K562 (cell line): ENCODE data around the gene MRPL2. TPM values are rescaled to one million over a fixed set of nuclear protein-coding genes. Genes with fewer than 3 reads are reported as not detected.

ENCODE experiments used
- ARID1B ChIP-seq: fragments of 450-650 bp; IDR thresholded peaks from 2 replicates; pipeline ENCODE4 v1.6.1; 2016; ENCODE audit warnings: antibody characterized with exemption, mild to moderate bottlenecking, inconsistent platforms
- BCOR ChIP-seq: fragments of 450-650 bp; IDR thresholded peaks from 2 replicates; pipeline ENCODE4 v1.6.1; 2016
- CBFA2T2 ChIP-seq: fragments of 450-650 bp; conservative IDR thresholded peaks from 2 replicates; pipeline ENCODE4 v1.6.1; 2017; ENCODE audit warnings: mild to moderate bottlenecking
- GTF2A2 ChIP-seq: IDR thresholded peaks from 2 replicates; pipeline ENCODE4 v1.6.1; 2016; ENCODE audit warnings: mild to moderate bottlenecking, missing genetic modification characterization, missing compliant biosample characterization
- HDAC6 ChIP-seq: IDR thresholded peaks from 2 replicates; pipeline ENCODE4 v1.6.1; 2012; ENCODE audit warnings: low read depth, mild to moderate bottlenecking, control low read depth, inconsistent platforms, low read length, moderate library complexity
- KDM4B ChIP-seq, 2 experiments: fragments of 450-650 bp in 1 of 2; sonication (generic) in 1 of 2; IDR thresholded peaks; 2 replicates each; pipeline ENCODE4 v1.6.1; 2016 to 2017; ENCODE audit warnings: borderline replicate concordance in 2 of 2, antibody characterized with exemption in 1 of 2, low read depth in 1 of 2, mild to moderate bottlenecking in 1 of 2
- MTA3 ChIP-seq: fragments of 450-650 bp; formaldehyde crosslinking; IDR thresholded peaks from 2 replicates; pipeline ENCODE4 v1.6.1; 2017; ENCODE audit warnings: mild to moderate bottlenecking, borderline replicate concordance
- NR2C1 ChIP-seq, 2 experiments: fragments of 450-650 bp; IDR thresholded peaks; 2 replicates each; pipeline ENCODE4 v1.6.1; 2017; ENCODE audit warnings: mild to moderate bottlenecking in 2 of 2, antibody characterized with exemption in 1 of 2, inconsistent platforms in 1 of 2, missing compliant biosample characterization in 1 of 2, missing genetic modification characterization in 1 of 2
- NUFIP1 ChIP-seq: fragments of 450-650 bp; IDR thresholded peaks from 2 replicates; pipeline ENCODE4 v1.6.1; 2018; ENCODE audit not compliant: partially characterized antibody
- PCBP1 ChIP-seq: fragments of 200-400 bp; formaldehyde crosslinking; IDR thresholded peaks from 2 replicates; pipeline ENCODE4 v1.6.1; 2018; ENCODE audit warnings: mild to moderate bottlenecking, low read depth, low read length; ENCODE audit not compliant: poor library complexity, severe bottlenecking
- POLR2G ChIP-seq: fragments of 200-400 bp; formaldehyde crosslinking; IDR thresholded peaks from 2 replicates; pipeline ENCODE4 v1.6.1; 2017; ENCODE audit warnings: low read depth, mild to moderate bottlenecking, antibody characterized with exemption, low read length, moderate library complexity
- SREBF2 ChIP-seq: sonication (generic); formaldehyde crosslinking; IDR thresholded peaks from 2 replicates; pipeline ENCODE4 v1.4.0; 2020; ENCODE audit warnings: mild to moderate bottlenecking, missing genetic modification reagents
- STAG1 ChIP-seq: sonication (generic); formaldehyde crosslinking; IDR thresholded peaks from 2 replicates; pipeline ENCODE4 v1.5.0; 2020; ENCODE audit warnings: missing genetic modification reagents, borderline replicate concordance
- ZBTB8A ChIP-seq: fragments of 450-650 bp; IDR thresholded peaks from 2 replicates; pipeline ENCODE4 v1.6.1; 2018; ENCODE audit warnings: mild to moderate bottlenecking, moderate library complexity; ENCODE audit not compliant: partially characterized antibody
- polyA plus RNA-seq, 8 experiments: library from polyadenylated mRNA; depleted of rRNA in 4 of 8; stranded (reverse) in 5 of 8; unstranded in 3 of 8; fragments of >200 nt; fragmentation: Nextera tagmentation in 2 of 8; fragmentation: Illumina TruSeq in 1 of 8; extraction: Ambion mirVana in 2 of 8; extraction: Trizol in 1 of 8; gene quantifications; 2 replicates each; pipeline versions ENCODE4 v1.2.1 to v1.2.3, GENCODE V29; 2011 to 2014; ENCODE audit warnings: inconsistent platforms in 1 of 8, missing spikeins in 1 of 8
- total RNA-seq, 7 experiments: library from RNA; depleted of rRNA in 6 of 7; stranded (reverse); fragments of >200 nt in 6 of 7; fragmentation: Illumina TruSeq in 2 of 7; extraction: Trizol in 2 of 7; gene quantifications; 2 replicates each; pipeline versions ENCODE4 v1.2.1 to v1.2.3, GENCODE V29; 2011 to 2021; ENCODE audit warnings: low replicate concordance in 1 of 7
- TF ChIP-seq, protein P1 (sequence below), 2 experiments: IDR thresholded peaks; 2 replicates each; pipeline ENCODE4 v1.6.1; 2011; ENCODE audit warnings: borderline replicate concordance in 1 of 2, control low read depth in 1 of 2, low read depth in 1 of 2, low read length in 1 of 2, mild to moderate bottlenecking in 1 of 2, mixed read lengths in 1 of 2, moderate library complexity in 1 of 2; ENCODE audit not compliant: insufficient read depth in 1 of 2, insufficient read length in 1 of 2, poor library complexity in 1 of 2, severe bottlenecking in 1 of 2; ENCODE audit errors: extremely low read depth in 1 of 2
- TF ChIP-seq, protein P2 (sequence below): sonication (generic); formaldehyde crosslinking; IDR thresholded peaks from 2 replicates; pipeline ENCODE4 v1.8.0; 2022; ENCODE audit warnings: missing genetic modification reagents, mild to moderate bottlenecking, borderline replicate concordance
- TF ChIP-seq, protein P3 (sequence below): fragments of 200-800 bp; sonication (Bioruptor generic); IDR thresholded peaks from 2 replicates; pipeline ENCODE4 v1.6.1; 2017; ENCODE audit warnings: missing genetic modification characterization, missing compliant biosample characterization
- TF ChIP-seq, protein P4 (sequence below): fragments of 250-450 bp; sonication (Bioruptor Pico); IDR thresholded peaks from 2 replicates; pipeline ENCODE4 v1.8.0; 2021; ENCODE audit warnings: moderate library complexity, mild to moderate bottlenecking, inconsistent platforms

Gene MRPL2
- total and polyA plus RNA-seq, 9 of the 15 experiments (the other 6 are each of a cell fraction or from before 2014, with no cell fraction given) = 63.1 to 262 (median 121) TPM

DNA sequence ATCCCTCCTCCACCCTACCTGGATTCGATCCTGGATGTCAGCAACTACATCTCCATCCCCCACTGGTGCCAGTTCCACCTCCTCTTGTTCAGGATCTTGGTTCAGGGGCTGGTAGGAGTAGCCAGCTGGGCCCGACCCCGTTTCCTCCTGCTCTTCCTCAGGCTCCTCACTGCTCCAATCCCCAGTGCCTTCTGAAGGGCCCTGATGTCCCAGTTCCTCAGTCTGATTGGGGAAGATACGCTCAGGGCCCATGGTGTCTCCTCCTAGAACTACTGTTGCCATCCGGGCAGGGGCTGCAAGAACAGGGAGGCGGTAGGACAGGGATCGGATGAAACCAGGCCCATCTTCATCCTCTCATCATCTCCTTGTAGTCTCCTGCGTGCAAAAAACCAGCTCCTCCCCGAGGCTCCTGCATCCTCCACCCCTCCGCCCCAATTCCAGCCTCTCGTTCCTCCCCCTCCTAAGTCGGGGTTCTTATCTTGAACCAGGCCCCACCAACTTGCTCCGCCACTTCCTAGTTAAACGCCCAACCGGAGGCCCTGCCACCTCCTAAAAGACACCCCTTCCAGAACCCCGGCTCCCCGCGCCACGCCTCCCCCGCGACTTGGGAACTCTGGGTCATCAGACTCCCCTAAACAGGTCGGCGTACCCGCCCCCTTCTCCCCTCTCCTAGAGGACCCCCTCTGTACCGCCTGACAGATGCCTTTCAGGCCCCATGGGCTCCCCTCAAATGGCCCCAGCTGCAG, 46.0 kb downstream of the MRPL2 start (continued):
- TF ChIP-seq KDM4B (IDR thresholded peaks at IDR 0.05; ENCODE audit: borderline replicate concordance in 2 of 2, low read depth in 1 of 2) = no peak; a peak in 1 of 4 replicates
- no peak for TF ChIP-seq ZBTB8A
- no peak for TF ChIP-seq NR2C1 (IDR thresholded peaks at IDR 0.05)
- TF ChIP-seq NR2C1 (tag; IDR thresholded peaks at IDR 0.05) = no peak
- peak; percentile 47; the same call in 1 of the 2 replicates for TF ChIP-seq ARID1B
- TF ChIP-seq BCOR = no peak
- TF ChIP-seq STAG1 = no peak
- TF ChIP-seq GTF2A2 (tag) = no peak
- TF ChIP-seq, protein P1, sequence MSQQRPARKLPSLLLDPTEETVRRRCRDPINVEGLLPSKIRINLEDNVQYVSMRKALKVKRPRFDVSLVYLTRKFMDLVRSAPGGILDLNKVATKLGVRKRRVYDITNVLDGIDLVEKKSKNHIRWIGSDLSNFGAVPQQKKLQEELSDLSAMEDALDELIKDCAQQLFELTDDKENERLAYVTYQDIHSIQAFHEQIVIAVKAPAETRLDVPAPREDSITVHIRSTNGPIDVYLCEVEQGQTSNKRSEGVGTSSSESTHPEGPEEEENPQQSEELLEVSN (IDR thresholded peaks at IDR 0.05; ENCODE audit: borderline replicate concordance in 1 of 2, extremely low read depth in 1 of 2, insufficient read depth in 1 of 2, insufficient read length in 1 of 2, low read depth in 1 of 2, low read length in 1 of 2, poor library complexity in 1 of 2, severe bottlenecking in 1 of 2) = no peak
- TF ChIP-seq HDAC6 = no peak
- 0 out of 2 replicates have a peak, but pooled peaks have one; percentile 27 for TF ChIP-seq MTA3
- no peak for TF ChIP-seq NUFIP1
- TF ChIP-seq PCBP1 = no peak
- TF ChIP-seq POLR2G = no peak
- TF ChIP-seq SREBF2 = no peak
- TF ChIP-seq, protein P2, sequence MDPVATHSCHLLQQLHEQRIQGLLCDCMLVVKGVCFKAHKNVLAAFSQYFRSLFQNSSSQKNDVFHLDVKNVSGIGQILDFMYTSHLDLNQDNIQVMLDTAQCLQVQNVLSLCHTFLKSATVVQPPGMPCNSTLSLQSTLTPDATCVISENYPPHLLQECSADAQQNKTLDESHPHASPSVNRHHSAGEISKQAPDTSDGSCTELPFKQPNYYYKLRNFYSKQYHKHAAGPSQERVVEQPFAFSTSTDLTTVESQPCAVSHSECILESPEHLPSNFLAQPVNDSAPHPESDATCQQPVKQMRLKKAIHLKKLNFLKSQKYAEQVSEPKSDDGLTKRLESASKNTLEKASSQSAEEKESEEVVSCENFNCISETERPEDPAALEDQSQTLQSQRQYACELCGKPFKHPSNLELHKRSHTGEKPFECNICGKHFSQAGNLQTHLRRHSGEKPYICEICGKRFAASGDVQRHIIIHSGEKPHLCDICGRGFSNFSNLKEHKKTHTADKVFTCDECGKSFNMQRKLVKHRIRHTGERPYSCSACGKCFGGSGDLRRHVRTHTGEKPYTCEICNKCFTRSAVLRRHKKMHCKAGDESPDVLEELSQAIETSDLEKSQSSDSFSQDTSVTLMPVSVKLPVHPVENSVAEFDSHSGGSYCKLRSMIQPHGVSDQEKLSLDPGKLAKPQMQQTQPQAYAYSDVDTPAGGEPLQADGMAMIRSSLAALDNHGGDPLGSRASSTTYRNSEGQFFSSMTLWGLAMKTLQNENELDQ (CRISPR knock-in tag) = no peak
- TF ChIP-seq, protein P3, sequence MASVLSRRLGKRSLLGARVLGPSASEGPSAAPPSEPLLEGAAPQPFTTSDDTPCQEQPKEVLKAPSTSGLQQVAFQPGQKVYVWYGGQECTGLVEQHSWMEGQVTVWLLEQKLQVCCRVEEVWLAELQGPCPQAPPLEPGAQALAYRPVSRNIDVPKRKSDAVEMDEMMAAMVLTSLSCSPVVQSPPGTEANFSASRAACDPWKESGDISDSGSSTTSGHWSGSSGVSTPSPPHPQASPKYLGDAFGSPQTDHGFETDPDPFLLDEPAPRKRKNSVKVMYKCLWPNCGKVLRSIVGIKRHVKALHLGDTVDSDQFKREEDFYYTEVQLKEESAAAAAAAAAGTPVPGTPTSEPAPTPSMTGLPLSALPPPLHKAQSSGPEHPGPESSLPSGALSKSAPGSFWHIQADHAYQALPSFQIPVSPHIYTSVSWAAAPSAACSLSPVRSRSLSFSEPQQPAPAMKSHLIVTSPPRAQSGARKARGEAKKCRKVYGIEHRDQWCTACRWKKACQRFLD (CRISPR knock-in tag) = no peak
- TF ChIP-seq, protein P4, sequence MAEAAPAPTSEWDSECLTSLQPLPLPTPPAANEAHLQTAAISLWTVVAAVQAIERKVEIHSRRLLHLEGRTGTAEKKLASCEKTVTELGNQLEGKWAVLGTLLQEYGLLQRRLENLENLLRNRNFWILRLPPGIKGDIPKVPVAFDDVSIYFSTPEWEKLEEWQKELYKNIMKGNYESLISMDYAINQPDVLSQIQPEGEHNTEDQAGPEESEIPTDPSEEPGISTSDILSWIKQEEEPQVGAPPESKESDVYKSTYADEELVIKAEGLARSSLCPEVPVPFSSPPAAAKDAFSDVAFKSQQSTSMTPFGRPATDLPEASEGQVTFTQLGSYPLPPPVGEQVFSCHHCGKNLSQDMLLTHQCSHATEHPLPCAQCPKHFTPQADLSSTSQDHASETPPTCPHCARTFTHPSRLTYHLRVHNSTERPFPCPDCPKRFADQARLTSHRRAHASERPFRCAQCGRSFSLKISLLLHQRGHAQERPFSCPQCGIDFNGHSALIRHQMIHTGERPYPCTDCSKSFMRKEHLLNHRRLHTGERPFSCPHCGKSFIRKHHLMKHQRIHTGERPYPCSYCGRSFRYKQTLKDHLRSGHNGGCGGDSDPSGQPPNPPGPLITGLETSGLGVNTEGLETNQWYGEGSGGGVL (CRISPR knock-in tag) = no peak
- no peak; the same call in 1 of the 2 replicates for TF ChIP-seq CBFA2T2
